HCT116 (cell line): ENCODE results near the gene DNMT3A. TPM values are rescaled to one million over a fixed set of nuclear protein-coding genes. Genes with fewer than 3 reads are reported as not detected.

Experiments
- ATAC-seq: fragments of 200-7000 bp; cut with Tn5 transposase; 2 replicates; pipeline ENCODE4 v1.9.1; 2020; ENCODE audit warnings: mild to moderate bottlenecking, moderate library complexity
- BruUV-seq: library from RNA; stranded (reverse); fragments of 400-500 nt; replicated peaks from 2 replicates; lab custom pipeline; 2021; lab: Mats Ljungman, UMichigan
- CTCF ChIA-PET: fragments of 300-600 bp; sonication (Branson Sonifier 250); formaldehyde crosslinking; loops from one replicate; lab custom pipeline; 2021; ENCODE audit warnings: antibody characterized with exemption; lab: Charles Lee
- POLR2A ChIA-PET: fragments of 300-600, 350-600 bp; sonication (Branson Sonifier 250); formaldehyde crosslinking; loops from one replicate; lab custom pipeline; 2021; ENCODE audit warnings: antibody characterized with exemption; lab: Charles Lee
- RAD21 ChIA-PET, 2 experiments: fragments of 300-600 bp; sonication (Branson Sonifier 250); formaldehyde crosslinking; loops; one replicate each; lab custom pipeline; 2023; ENCODE audit warnings: low total read pairs in 2 of 2; ENCODE audit not compliant: uncharacterized antibody in 2 of 2, unreplicated experiment in 2 of 2, low non-redundant PET in 1 of 2; lab: Charles Lee
- DNase-seq: peaks from one replicate; pipeline ENCODE4 v3.0.0-alpha.2; 2010; ENCODE audit warnings: low read depth, low spot score
- H2AFZ ChIP-seq: fragments of 200-600 bp; shearing (Covaris generic), sonication (generic); 2 replicates; pipeline ENCODE4 v1.6.1; 2017; ENCODE audit warnings: low read depth, mixed run types, mixed read lengths, antibody characterized with exemption, low read length; ENCODE audit not compliant: poor library complexity, severe bottlenecking
- H3K27ac ChIP-seq: 2 replicates; pipeline ENCODE4 v1.5.1; 2012; ENCODE audit warnings: low read depth, low read length
- H3K27me3 ChIP-seq: fragments of 200-600 bp; sonication (generic); 2 replicates; pipeline ENCODE4 v1.6.1; 2016; ENCODE audit warnings: mixed run types, low read length, mixed read lengths; ENCODE audit not compliant: insufficient read depth
- H3K36me3 ChIP-seq, 2 experiments: fragments of 200-500 bp in 1 of 2; fragments of 200-600 bp in 1 of 2; sonication (Bioruptor generic) in 1 of 2; sonication (generic) in 1 of 2; 2 replicates each; pipeline versions ENCODE4 v1.5.1 to v1.6.1; 2014 to 2016; ENCODE audit warnings: low read length in 2 of 2, inconsistent platforms in 1 of 2, mixed read lengths in 1 of 2, mixed run types in 1 of 2; ENCODE audit not compliant: insufficient read depth in 2 of 2, control insufficient read depth in 1 of 2
- H3K4me1 ChIP-seq, 2 experiments: fragments of 200-600 bp in 1 of 2; sonication (generic) in 1 of 2; 2 replicates each; pipeline versions ENCODE4 v1.5.1 to v1.6.1; 2012 to 2017; ENCODE audit warnings: low read length in 2 of 2, inconsistent platforms in 1 of 2, mild to moderate bottlenecking in 1 of 2, mixed read lengths in 1 of 2, mixed run types in 1 of 2, moderate library complexity in 1 of 2; ENCODE audit not compliant: insufficient read depth in 2 of 2, control insufficient read depth in 1 of 2
- H3K4me2 ChIP-seq: fragments of 200-600 bp; sonication (generic); 2 replicates; pipeline ENCODE4 v1.6.1; 2017; ENCODE audit warnings: mixed run types, low read length, mixed read lengths
- H3K4me3 ChIP-seq, 2 experiments: fragments of 200-600 bp in 1 of 2; sonication (generic) in 1 of 2; replicated peaks in 1 of 2; 2 replicates each; pipeline ENCODE4 v1.5.1; 2011 to 2016; ENCODE audit warnings: low read length in 2 of 2, control low read depth in 1 of 2, low read depth in 1 of 2, mild to moderate bottlenecking in 1 of 2, mixed read lengths in 1 of 2, mixed run types in 1 of 2
- H3K79me2 ChIP-seq: fragments of 200-600 bp; sonication (generic); 2 replicates; pipeline ENCODE4 v1.6.1; 2017; ENCODE audit warnings: mild to moderate bottlenecking, mixed run types, low read length, moderate library complexity, mixed read lengths; ENCODE audit not compliant: insufficient read depth
- H3K9ac ChIP-seq: fragments of 200-600 bp; sonication (generic); 2 replicates; pipeline ENCODE4 v1.6.1; 2016; ENCODE audit warnings: low read length, mixed read lengths
- H3K9me2 ChIP-seq: fragments of 200-600 bp; sonication (generic), shearing (Covaris generic); 2 replicates; pipeline ENCODE4 v1.6.1; 2017; ENCODE audit warnings: mixed run types, mild to moderate bottlenecking, moderate library complexity; ENCODE audit not compliant: insufficient read depth
- H3K9me3 ChIP-seq, 2 experiments: fragments of 200-500 bp in 1 of 2; fragments of 200-600 bp in 1 of 2; sonication (Bioruptor generic) in 1 of 2; sonication (generic) in 1 of 2; 2 replicates each; pipeline ENCODE4 v1.6.1; 2014 to 2017; ENCODE audit warnings: low read length in 2 of 2, mixed read lengths in 2 of 2, inconsistent platforms in 1 of 2, low read depth in 1 of 2, mild to moderate bottlenecking in 1 of 2, mixed run types in 1 of 2, moderate library complexity in 1 of 2; ENCODE audit not compliant: control insufficient read depth in 1 of 2, insufficient read depth in 1 of 2
- H4K20me1 ChIP-seq: fragments of 200-600 bp; sonication (generic), shearing (Covaris generic); 2 replicates; pipeline ENCODE4 v1.6.1; 2017; ENCODE audit warnings: mixed run types, mild to moderate bottlenecking, moderate library complexity; ENCODE audit not compliant: insufficient read depth
- CBX3 ChIP-seq: IDR thresholded peaks from 2 replicates; pipeline ENCODE4 v1.6.1; 2012; ENCODE audit warnings: low read depth
- CEBPB ChIP-seq: IDR thresholded peaks from 2 replicates; pipeline ENCODE4 v1.6.1; 2012; ENCODE audit warnings: low read depth
- ELF1 ChIP-seq: IDR thresholded peaks from 2 replicates; pipeline ENCODE4 v1.6.1; 2012; ENCODE audit warnings: low read depth, borderline replicate concordance
- EZH2phosphoT487 ChIP-seq: fragments of 200-600 bp; IDR thresholded peaks from 2 replicates; pipeline ENCODE4 v1.6.1; 2018; ENCODE audit warnings: antibody characterized with exemption, borderline replicate concordance
- JUND ChIP-seq: IDR thresholded peaks from 2 replicates; pipeline ENCODE4 v1.6.1; 2012
- SIN3A ChIP-seq: IDR thresholded peaks from 2 replicates; pipeline ENCODE4 v1.6.1; 2012; ENCODE audit warnings: low read depth
- TCF7L2 ChIP-seq: IDR thresholded peaks from 2 replicates; pipeline ENCODE4 v1.7.0; 2011; ENCODE audit warnings: borderline replicate concordance, inconsistent platforms; ENCODE audit not compliant: insufficient read depth, insufficient read length; ENCODE audit errors: extremely low read depth
- ZFX ChIP-seq: fragments of 450-650 bp; IDR thresholded peaks from 2 replicates; pipeline ENCODE4 v1.6.1; 2017
- ZNF274 ChIP-seq: fragments of 200-500 bp; sonication (Bioruptor generic); IDR thresholded peaks from 2 replicates; pipeline ENCODE4 v1.6.1; 2014; ENCODE audit warnings: mild to moderate bottlenecking, low read depth, low read length, inconsistent platforms
- intact Hi-C: fragments of 100-400 bp; cut with micrococcal nuclease; formaldehyde crosslinking; loops from 2 replicates; pipeline ENCODE4 v1.10.0; 2022
- total RNA-seq: library from RNA; stranded (reverse); gene quantifications from one replicate; pipeline ENCODE4 v1.2.1, GENCODE V29; 2021; ENCODE audit not compliant: unreplicated experiment
- TF ChIP-seq, protein P1 (sequence below): IDR thresholded peaks from 2 replicates; pipeline ENCODE4 v1.6.1; 2012
- TF ChIP-seq, protein P2 (sequence below): IDR thresholded peaks from 2 replicates; pipeline ENCODE4 v1.6.1; 2012
- TF ChIP-seq, protein P3 (sequence below), 3 experiments: fragments of 200-600 bp in 1 of 3; sonication (generic) in 1 of 3; IDR thresholded peaks in 2 of 3; conservative IDR thresholded peaks in 1 of 3; 2 replicates each; pipeline ENCODE4 v1.5.1; 2012 to 2017; ENCODE audit warnings: low read depth in 2 of 3, low read length in 2 of 3, antibody characterized with exemption in 1 of 3, borderline replicate concordance in 1 of 3, control low read depth in 1 of 3, mild to moderate bottlenecking in 1 of 3, mixed read lengths in 1 of 3, mixed run types in 1 of 3, moderate library complexity in 1 of 3; ENCODE audit not compliant: insufficient read depth in 1 of 3

The DNMT3A gene
- total RNA-seq, 1 experiment from 2014 or later = 14.3 TPM

DNA sequence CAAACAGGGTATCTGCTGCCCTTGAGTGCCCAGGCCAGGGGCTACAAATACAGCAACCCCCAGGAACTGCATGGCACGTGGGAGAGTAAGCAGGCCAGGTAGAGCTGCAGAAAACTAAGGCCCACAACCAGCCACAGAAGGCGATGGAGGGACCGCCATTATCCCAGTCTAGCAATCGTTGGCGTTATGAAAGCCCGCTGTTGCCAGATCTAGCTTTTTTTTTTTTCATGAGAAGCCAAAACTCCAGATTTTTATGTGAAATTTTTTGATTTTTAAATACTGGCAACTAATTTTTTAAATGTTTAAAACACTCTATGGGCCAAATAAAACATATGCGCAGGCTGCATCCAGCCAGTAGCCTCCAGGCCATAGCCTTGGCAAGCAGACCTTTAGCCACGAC, 59.8 kb downstream of the DNMT3A start:
- no TSS peak for BruUV-seq
- POLR2A ChIA-PET = no interaction called here
- TF ChIP-seq, protein P1, sequence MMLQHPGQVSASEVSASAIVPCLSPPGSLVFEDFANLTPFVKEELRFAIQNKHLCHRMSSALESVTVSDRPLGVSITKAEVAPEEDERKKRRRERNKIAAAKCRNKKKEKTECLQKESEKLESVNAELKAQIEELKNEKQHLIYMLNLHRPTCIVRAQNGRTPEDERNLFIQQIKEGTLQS = no peak
- TF ChIP-seq SIN3A = no peak
- TF ChIP-seq TCF7L2 = no peak
- TF ChIP-seq, protein P2, sequence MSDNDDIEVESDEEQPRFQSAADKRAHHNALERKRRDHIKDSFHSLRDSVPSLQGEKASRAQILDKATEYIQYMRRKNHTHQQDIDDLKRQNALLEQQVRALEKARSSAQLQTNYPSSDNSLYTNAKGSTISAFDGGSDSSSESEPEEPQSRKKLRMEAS = no peak

DNA sequence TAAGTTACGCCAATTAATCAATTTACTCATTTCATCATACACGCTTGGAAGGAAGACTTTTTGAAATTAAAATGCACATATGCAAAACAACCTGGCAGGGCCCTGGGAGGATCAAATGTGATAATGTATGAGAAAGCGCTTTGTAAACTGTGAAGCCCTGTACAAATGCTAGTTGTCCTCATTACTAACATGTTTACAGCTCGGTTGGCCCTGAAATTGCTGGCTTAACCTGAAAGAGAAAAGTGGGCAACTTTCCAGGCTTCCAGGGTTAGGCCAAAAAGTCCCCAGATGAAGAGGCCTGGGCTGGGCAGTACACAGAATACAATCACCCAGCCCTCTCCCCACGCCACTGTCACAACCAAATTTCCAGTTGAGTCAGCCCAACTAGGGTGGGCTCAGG, 60.2 kb downstream of the DNMT3A start:
- TF ChIP-seq CBX3 = no peak
- no peak for TF ChIP-seq JUND
- no peak for TF ChIP-seq EZH2phosphoT487
- TF ChIP-seq ZFX = no peak
- TF ChIP-seq, protein P1 = no peak
- TF ChIP-seq, protein P3, sequence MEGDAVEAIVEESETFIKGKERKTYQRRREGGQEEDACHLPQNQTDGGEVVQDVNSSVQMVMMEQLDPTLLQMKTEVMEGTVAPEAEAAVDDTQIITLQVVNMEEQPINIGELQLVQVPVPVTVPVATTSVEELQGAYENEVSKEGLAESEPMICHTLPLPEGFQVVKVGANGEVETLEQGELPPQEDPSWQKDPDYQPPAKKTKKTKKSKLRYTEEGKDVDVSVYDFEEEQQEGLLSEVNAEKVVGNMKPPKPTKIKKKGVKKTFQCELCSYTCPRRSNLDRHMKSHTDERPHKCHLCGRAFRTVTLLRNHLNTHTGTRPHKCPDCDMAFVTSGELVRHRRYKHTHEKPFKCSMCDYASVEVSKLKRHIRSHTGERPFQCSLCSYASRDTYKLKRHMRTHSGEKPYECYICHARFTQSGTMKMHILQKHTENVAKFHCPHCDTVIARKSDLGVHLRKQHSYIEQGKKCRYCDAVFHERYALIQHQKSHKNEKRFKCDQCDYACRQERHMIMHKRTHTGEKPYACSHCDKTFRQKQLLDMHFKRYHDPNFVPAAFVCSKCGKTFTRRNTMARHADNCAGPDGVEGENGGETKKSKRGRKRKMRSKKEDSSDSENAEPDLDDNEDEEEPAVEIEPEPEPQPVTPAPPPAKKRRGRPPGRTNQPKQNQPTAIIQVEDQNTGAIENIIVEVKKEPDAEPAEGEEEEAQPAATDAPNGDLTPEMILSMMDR (IDR thresholded peaks at IDR 0.05 in 2 of 3, conservative IDR thresholded peaks at IDR 0.05 in 1 of 3; ENCODE audit: borderline replicate concordance in 1 of 3, insufficient read depth in 1 of 3, low read depth in 2 of 3, low read length in 2 of 3) = no peak
- TF ChIP-seq CEBPB = no peak
- TF ChIP-seq ELF1 = no peak
- TF ChIP-seq ZNF274 = no peak
- RAD21 ChIA-PET = no interaction called here
- Histone ChIP-seq H3K27ac (no peak overlapping the region), H3K4me1 (no peaks in the 10 kb centered on the region), H3K36me3 (no peaks in the 10 kb centered on the region), H3K9ac (no peak overlapping the region), H2AFZ (no peak overlapping the region), H3K4me2 (no peak overlapping the region), H3K9me3 (no peaks in the 10 kb centered on the region), H3K27me3 (no peaks in the 10 kb centered on the region), H4K20me1 (no peaks in the 10 kb centered on the region), H3K4me3 (no peak overlapping the region), H3K79me2 (no peaks in the 10 kb centered on the region), H3K9me2 (no peaks in the 10 kb centered on the region)
- no TSS peak for BruUV-seq
- intact Hi-C loops = no loop called here
- DNase-seq (no peak), ATAC-seq (no peak)
- CTCF ChIA-PET = no interaction called here
- POLR2A ChIA-PET = no interaction called here

More for the DNA sequence above, 59.8 kb downstream of the DNMT3A start:
- intact Hi-C loops = no loop called here
- H4K20me1 ChIP-seq = no peaks in the 10 kb centered on the region
- H3K4me3 ChIP-seq = no peak overlapping the region
- CTCF ChIA-PET = no interaction called here
- no peaks in the 10 kb centered on the region for H3K9me2 ChIP-seq
- no peaks in the 10 kb centered on the region for H3K9me3 ChIP-seq
- ATAC-seq (no peak), DNase-seq (no peak)
- no peaks in the 10 kb centered on the region for H3K27me3 ChIP-seq
- no peak overlapping the region for H2AFZ ChIP-seq
- no peak overlapping the region for H3K27ac ChIP-seq
- no peaks in the 10 kb centered on the region for H3K4me1 ChIP-seq
- RAD21 ChIA-PET = no interaction called here
- H3K36me3 ChIP-seq = no peaks in the 10 kb centered on the region
- H3K9ac ChIP-seq = no peak overlapping the region
- no peaks in the 10 kb centered on the region for H3K79me2 ChIP-seq
- H3K4me2 ChIP-seq = no peak overlapping the region
